Psoas muscle (tissue), 8 donors: ENCODE data around the gene TBC1D22A. TPM values are rescaled to one million over a fixed set of nuclear protein-coding genes. Genes with fewer than 3 reads are reported as not detected.

ENCODE experiments used
- ATAC-seq, 4 donors: fragments of 200-7000 bp; cut with Tn5 transposase; one replicate each; pipeline ENCODE4 v1.9.1; 2020; ENCODE audit warnings: moderate library complexity in 3 of 4, mild to moderate bottlenecking in 2 of 4
- DNase-seq, 2 donors: peaks; one replicate each; pipeline ENCODE4 v3.0.0-alpha.2; 2020
- H3K27ac ChIP-seq: fragments of 200-600 bp; one replicate; pipeline ENCODE4 v1.8.0; 2022
- H3K27me3 ChIP-seq, 3 donors: fragments of 200-600 bp in 1 of 3; one replicate each; pipeline versions ENCODE4 v1.6.1 to v1.8.0; 2013 to 2022; ENCODE audit warnings: low read length in 2 of 3, mild to moderate bottlenecking in 2 of 3, moderate library complexity in 1 of 3; ENCODE audit not compliant: insufficient read depth in 3 of 3
- H3K36me3 ChIP-seq, 2 donors: fragments of 200-600 bp in 1 of 2; one replicate each; pipeline versions ENCODE4 v1.6.1 to v1.8.0; 2013 to 2022; ENCODE audit warnings: low read depth in 1 of 2, mild to moderate bottlenecking in 1 of 2, moderate library complexity in 1 of 2; ENCODE audit not compliant: insufficient read depth in 1 of 2
- H3K4me1 ChIP-seq: fragments of 200-600 bp; one replicate; pipeline ENCODE4 v1.8.0; 2022
- H3K4me3 ChIP-seq: fragments of 200-600 bp; one replicate; pipeline ENCODE4 v1.8.0; 2022; ENCODE audit warnings: mild to moderate bottlenecking
- H3K9me3 ChIP-seq: fragments of 200-600 bp; one replicate; pipeline ENCODE4 v1.8.0; 2022
- CTCF ChIP-seq: fragments of 200-600 bp; IDR thresholded peaks from one replicate; pipeline ENCODE4 v1.8.0; 2022; ENCODE audit warnings: antibody characterized with exemption
- WGBS, 3 donors: extraction: QIAGEN DNeasy Blood & Tissue Kit; methylation state at CpG; one replicate each; pipeline versions ENCODE4 v1.1.6 to v1.1.7; 2013; 5-methylcytosine and 5-hydroxymethylcytosine counted together
- intact Hi-C, 2 donors: fragments of 100-400 bp; cut with DNase I; formaldehyde crosslinking; loops; one replicate each; pipeline versions ENCODE4 v1.11.0 to v1.14.2; 2022
- polyA plus RNA-seq, 3 donors: library from polyadenylated mRNA; stranded (reverse); fragments of 200-250 nt; gene quantifications; one replicate each; pipeline ENCODE4 v1.2.3, GENCODE V29; 2013
- total RNA-seq, 4 donors: library from RNA; stranded (reverse); fragmentation: NEBNext Ultra II Directional in 2 of 4; extraction: Animal tissue kit (Norgen Biotek cat#: 25700) in 2 of 4; gene quantifications; one replicate each; pipeline versions ENCODE4 v1.2.1 to v1.2.4, GENCODE V29; 2021 to 2023
- donor health status: healthy with polysubstance abuse.
- donor health status: DM: no; HTN: no; CAD: no; lungs with moderate emphysema.
- donor health status: Bipolar disorder and iron deficiency.
- donor health status: healthy.
- donor health status: DM: yes; HTN: yes; CAD: no.
- donor health status: DM: no; HTN: no; CAD: no.
- donor health status: DM: no; HTN: no; CAD: no.
- donor health status: DM: yes; HTN: yes; CAD: no.

The TBC1D22A gene
- total and polyA plus RNA-seq, 7 donors, result 11.7 to 25.0 (median 18.9) TPM

GRCh38 chr22:46795845-46796565, 33.6 kb downstream of the TBC1D22A start:
- ATAC-seq, result no peak
- 85 to 90% (median 89%) methylated on average over 14 to 15 of the region's 15 CpGs for WGBS, 3 donors
- H3K36me3 ChIP-seq, result peaks cover 2 to 58% of the 10 kb centered on the region in 2 donors
- no peaks in the 10 kb centered on the region for H3K9me3 ChIP-seq
- intact Hi-C loops, result loop anchor here in 1 of 2 donors (10.0 kb wide), 1 partner anchor 1699 kb away; no protein-coding TSS in a partner anchor
- H3K27me3 ChIP-seq, result no peaks in the 10 kb centered on the region
- H3K27ac ChIP-seq, result no peak overlapping the region
- no peak overlapping the region for H3K4me3 ChIP-seq
- H3K4me1 ChIP-seq, result peaks cover 8% of the 10 kb centered on the region
- TF ChIP-seq CTCF, result no peak
- no peak for DNase-seq

GRCh38 chr22:46796566-46797195, 34.2 kb downstream of the TBC1D22A start:
- peaks cover 2 to 58% of the 10 kb centered on the region in 2 donors for H3K36me3 ChIP-seq
- H3K4me1 ChIP-seq, result peaks cover 3% of the 10 kb centered on the region
- no peak overlapping the region for H3K27ac ChIP-seq
- no peak for DNase-seq
- 87 to 89% (median 89%) methylated on average over 16 to 17 of the region's 17 CpGs for WGBS, 3 donors
- H3K27me3 ChIP-seq, result no peaks in the 10 kb centered on the region
- intact Hi-C loops, result loop anchor here in 1 of 2 donors (10.0 kb wide), 1 partner anchor 1698 kb away; no protein-coding TSS in a partner anchor
- no peak for TF ChIP-seq CTCF
- no peak overlapping the region for H3K4me3 ChIP-seq
- no peaks in the 10 kb centered on the region for H3K9me3 ChIP-seq
- ATAC-seq, result no peak

GRCh38 chr22:46797355-46797754, 34.9 kb downstream of the TBC1D22A start:
- intact Hi-C loops, result loop anchor here in 1 of 2 donors (10.0 kb wide), 1 partner anchor 1697 kb away; no protein-coding TSS in a partner anchor
- H3K9me3 ChIP-seq, result no peaks in the 10 kb centered on the region
- no peaks in the 10 kb centered on the region for H3K4me1 ChIP-seq
- no peak for DNase-seq
- H3K4me3 ChIP-seq, result no peak overlapping the region
- ATAC-seq, result no peak
- H3K36me3 ChIP-seq, result peaks cover 2 to 62% of the 10 kb centered on the region in 2 donors
- no peak overlapping the region for H3K27ac ChIP-seq
- no peak for TF ChIP-seq CTCF
- H3K27me3 ChIP-seq, result no peaks in the 10 kb centered on the region
- 71 to 80% (median 72%) methylated on average over 17 of the region's 17 CpGs for WGBS, 3 donors

GRCh38 chr22:46798041-46798365, 35.6 kb downstream of the TBC1D22A start:
- Histone ChIP-seq H3K27ac (no peak overlapping the region), H3K4me1 (no peaks in the 10 kb centered on the region), H3K9me3 (no peaks in the 10 kb centered on the region), H3K36me3 (peaks cover 2 to 57% of the 10 kb centered on the region in 2 donors), H3K27me3 (no peaks in the 10 kb centered on the region), H3K4me3 (no peak overlapping the region)
- intact Hi-C loops, result loop anchor here in 1 of 2 donors (10.0 kb wide), 1 partner anchor 1697 kb away; no protein-coding TSS in a partner anchor
- ATAC-seq (no peak), DNase-seq (no peak)
- TF ChIP-seq CTCF, result no peak
- 92 to 98% (median 93%) methylated on average over 5 of the region's 5 CpGs for WGBS, 3 donors
